H4 (cell line): ENCODE measurements around the gene OAT. TPM values are rescaled to one million over a fixed set of nuclear protein-coding genes. Genes with fewer than 3 reads are reported as not detected.
A peak's percentile ranks its signal among the peaks of the same experiment; 100 is the strongest.

ENCODE experiments used
- DNase-seq: peaks from one replicate; pipeline ENCODE4 v3.0.0-alpha.2; 2015; ENCODE audit warnings: low spot score
- total RNA-seq: library from RNA; depleted of rRNA; stranded (reverse); fragments of >200 nt; shearing (Covaris generic); gene quantifications from 2 replicates; pipeline ENCODE4 v1.2.3, GENCODE V29; 2014; rRNA removed

OAT gene
- 198 and 200 TPM in 2 replicates for total RNA-seq

DNA sequence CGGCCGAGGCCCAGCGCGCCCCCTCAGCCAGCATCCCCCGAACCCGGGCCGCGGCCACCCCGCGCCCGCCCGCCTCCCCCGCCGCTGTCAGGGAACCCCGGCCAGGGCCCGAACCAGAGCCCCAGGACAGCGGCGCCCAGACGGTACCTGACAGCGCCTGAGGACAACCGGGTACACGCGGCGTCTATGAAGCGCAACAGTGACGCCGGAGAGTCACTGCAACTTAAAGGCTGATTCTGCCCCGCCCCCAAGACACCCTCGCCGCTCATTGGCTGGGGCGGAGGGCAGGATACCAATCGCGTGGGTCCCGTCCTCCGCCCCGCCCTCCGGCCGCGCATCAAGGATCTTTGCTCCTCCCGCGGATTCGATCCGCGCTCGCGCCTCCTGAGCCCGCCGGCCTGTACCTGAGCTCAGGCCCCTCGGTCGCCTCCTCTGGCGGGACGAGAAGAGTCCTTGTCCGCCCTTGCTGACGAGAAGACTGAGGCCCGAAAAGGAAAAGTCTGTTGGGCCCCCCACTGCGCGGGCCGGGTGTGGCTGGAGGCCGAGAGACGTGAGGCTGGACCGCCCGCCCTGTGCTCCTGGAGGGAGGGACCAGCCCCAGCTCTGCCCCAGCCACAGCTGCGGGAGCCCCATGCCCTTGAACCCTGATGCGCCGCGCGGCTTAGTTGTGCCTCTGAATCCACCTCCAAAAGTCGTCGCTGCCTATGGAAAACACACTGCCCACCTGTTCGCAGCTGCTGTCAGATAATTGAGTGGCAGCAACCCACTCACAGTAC is at the start of gene OAT:
Gene OAT, minus strand, starts transcription at position 198 of the 776 bp plus-strand sequence. CDS start 6,752 bp downstream, outside the sequence.
- peak; percentile 93 for DNase-seq

GRCh38 chr10:124467165-124467564 is 48.4 kb upstream of the OAT start:
- no peak for DNase-seq

DNA sequence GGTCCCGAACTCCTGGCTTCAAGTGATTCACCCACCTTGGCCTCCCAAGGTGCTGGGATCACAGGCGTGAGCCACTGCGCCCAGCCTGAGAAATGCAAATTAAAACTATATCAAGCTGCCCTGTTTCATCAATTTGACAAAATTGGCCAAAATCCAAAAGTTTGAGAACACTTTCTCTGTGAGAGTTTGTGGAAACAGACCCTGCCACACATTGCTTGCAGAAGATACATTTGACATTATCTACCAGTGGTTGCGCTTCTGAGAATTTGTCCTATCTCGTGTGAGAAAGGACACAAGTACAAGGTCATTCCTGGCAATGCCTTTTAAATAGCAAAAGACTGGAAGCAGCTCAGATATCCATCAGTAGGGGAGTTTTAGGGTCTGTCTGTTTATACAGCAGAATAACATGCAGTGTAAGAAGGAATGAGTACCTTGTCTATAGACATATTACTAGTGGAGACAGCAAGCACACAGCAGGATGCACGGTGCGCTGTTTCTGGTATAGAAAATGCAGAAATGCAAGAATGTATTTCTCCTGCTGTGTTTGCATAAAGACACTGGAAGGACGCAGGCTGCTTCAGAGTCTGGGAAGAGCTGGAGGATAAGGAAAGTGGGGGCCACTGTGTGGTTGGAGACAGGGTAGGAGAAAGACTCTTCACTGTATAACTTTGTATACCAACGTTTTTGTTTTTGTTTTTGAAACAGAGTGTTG is 47.2 kb upstream of the OAT start:
- no peak for DNase-seq

DNA sequence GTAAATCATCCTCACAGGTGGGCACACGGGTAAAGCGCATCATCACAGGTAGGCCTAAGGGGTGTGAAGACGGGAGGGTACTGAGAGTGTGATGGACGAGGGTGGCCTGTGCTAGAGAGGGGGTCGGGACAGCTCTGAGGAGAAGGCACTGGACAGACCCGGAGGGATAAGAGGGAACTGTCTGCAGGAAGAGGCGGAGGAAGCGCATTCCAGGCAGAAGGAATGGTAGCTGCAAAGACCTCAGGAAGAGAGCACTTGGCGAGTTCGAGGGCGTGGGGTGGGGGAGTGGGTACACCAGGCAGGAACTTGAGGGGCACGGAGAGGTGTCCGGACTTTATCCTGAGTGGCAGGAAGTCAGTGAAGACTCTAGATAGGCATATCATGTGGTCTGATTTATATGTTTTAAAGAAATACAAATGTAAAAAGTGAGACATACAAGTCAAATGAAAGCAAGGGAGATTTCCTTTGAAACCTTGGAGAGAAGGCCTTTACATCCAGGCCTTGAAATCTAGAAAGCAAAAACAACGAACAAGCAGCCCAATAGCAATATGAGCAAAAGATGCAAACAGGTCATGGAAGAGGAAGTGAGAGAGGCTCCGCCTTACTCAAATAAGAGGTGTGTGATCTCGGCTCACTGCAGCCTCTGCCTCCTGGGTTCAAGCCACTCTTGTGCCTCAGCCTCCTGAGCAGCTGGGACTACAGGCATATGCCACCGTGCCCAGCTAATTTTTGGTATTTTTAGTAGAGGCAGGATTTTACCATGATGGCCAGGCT is 46.5 kb upstream of the OAT start:
- DNase-seq = no peak

DNA sequence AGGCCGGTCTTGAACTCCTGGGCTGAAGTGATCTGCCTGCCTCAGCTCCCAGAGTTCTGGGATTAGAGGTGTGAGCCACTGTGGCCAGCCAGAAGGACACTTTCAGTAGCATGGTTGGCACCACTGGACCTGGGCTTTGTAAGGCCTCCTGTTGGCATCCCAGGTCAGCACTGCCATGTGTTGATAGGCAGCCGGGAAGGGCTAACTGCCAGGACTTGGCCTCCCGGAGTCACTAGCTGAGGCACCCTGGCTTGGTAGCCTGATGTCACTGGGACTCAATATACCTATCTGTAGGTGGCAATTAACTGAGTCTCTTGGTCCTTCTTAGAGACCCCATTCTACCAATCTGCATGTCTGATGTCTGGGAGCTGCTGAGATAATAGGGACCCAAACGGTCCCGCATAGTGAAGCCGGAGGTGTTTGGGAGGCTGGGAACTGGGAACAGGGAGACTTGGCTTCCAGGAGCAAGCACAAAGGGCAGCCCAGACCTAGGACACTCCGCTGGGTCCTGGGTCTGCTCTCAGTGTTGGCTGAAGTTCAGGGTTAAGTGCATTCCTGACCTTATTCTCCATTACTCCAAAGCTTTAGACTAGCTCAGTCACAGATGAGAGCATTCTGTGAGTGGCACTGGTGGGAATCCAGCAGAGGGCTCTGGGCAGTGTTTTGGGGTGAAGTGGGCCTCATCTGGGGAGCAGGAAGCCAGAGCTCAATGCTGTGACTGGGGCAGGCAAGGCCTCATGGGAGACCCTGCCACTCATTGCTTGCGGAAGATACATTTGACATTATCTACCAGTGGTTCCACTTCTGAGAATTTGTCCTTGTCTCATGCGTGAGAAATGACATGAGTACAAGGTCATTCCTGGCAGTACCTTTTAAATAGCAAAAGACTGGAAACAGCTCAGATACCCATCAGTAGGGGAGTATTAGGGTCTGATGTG is 45.6 kb upstream of the OAT start:
- DNase-seq = no peak

- no peak for DNase-seq
Observed at GRCh38 chr10:124462348-124462695, 43.6 kb upstream of the OAT start.

DNA sequence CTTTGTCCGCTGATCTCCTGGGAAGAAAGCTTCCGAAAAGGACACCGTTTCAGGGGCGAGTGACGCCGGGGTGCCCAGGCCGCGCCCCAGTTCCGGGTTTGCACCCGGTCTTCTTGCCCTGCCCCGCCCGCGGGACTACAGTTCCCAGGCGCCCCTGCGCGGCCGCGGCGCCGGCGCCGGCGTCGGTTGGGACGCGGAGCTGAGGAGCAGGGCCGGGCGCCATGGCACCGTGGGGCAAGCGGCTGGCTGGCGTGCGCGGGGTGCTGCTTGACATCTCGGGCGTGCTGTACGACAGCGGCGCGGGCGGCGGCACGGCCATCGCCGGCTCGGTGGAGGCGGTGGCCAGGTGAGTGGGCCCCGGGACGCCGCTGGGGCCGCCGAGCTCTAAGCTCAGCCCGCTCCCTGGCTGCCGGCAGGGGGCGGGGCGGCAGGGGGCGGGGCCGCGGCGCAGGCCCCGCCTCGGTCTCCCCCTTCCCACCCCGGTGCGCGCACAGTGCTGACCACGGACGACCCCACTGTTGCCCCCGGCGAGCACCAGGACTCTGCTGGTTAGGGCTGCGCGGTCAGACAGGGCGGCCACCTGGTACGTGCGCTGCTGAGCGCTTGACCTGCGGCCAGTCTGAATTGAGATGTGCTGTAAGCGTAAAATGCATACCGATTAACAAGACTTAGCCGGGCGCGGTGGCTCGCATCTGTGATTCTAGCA is 43.1 kb upstream of the OAT start, which contains the start of gene LHPP:
Gene LHPP, plus strand, starts transcription at position 182 of the 706 bp plus-strand sequence. Its CDS starts 40 bp downstream, at position 222.
- peak; percentile 54 for DNase-seq

DNA sequence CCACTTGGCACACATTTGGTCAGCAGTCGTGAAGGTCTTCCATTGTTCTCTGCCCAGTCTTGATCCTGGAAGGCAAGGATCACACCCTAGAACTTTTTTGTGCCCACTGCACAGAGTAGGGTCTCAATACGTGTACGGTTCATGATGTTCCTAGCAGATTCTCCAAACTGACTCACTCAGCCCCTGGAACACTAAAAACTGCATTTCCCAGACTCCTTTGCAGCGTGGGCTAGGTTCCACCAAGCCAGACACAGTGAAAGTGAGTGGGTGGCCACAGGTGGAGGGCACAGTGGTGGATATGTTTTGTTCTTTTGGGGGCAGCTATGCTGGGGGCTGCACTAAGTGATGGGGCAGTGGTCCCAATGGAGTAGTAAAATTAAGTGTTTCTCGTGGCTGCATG is 41.4 kb upstream of the OAT start:
- DNase-seq = no peak

DNA sequence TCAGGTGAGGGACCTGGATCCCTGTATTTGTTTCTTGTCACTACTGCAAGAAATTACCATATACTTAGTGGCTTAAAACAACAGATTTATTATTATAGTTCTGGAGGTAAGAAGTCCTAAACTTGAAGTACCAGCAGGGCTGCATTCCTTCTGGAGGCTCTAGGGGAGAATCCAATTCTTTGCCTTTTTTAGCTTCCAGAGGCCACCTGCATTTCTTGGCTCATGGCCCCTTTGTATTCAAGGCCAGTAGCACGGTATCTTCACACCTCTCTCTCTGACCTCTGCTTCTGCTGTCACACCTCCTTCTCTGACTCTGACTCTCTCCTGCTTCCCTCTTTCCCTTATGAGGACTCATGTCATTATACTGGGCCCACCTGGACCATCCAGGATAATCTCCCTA is 40.7 kb upstream of the OAT start:
- DNase-seq = no peak

- no peak for DNase-seq
Observed at GRCh38 chr10:124458889-124459288, 40.2 kb upstream of the OAT start.

DNA sequence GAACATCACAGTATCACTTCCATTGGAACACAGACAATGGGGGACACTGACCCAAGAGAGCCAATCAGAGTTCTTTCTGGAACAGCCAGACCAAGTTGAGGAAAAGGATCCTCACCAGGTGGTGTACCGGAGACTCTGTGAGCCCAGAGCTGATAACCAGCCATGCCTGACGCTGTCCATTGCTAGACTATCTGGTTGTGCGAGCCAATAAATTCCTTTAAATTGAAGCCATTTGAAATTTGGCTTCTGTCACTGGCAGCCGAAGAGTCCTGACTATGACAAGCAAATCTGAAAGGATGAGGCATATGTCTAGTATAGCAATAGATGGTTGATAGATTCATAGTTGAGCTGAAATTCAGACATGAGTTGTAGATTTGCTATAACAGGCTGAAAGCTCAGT is 39.8 kb upstream of the OAT start:
- no peak for DNase-seq

DNA sequence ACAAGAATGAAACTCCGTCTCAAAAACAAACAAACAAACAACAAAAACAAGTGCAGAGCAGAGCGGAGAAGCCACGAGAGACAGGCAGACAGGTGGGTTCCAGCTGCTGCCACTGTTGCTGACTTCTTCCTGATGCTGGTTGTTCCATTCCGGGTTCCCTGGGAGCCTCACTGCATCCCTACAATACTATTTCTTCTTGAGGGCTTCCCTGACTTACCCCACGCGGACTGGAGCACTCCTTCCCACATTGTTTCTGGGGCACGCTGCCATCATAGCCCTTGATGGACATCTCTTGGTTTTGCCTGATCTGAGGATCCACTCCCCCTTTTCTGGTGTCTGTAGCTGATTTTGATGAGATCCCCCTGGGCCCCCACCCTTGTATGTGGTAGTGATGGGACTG is 36.7 kb upstream of the OAT start:
- no peak for DNase-seq

DNA sequence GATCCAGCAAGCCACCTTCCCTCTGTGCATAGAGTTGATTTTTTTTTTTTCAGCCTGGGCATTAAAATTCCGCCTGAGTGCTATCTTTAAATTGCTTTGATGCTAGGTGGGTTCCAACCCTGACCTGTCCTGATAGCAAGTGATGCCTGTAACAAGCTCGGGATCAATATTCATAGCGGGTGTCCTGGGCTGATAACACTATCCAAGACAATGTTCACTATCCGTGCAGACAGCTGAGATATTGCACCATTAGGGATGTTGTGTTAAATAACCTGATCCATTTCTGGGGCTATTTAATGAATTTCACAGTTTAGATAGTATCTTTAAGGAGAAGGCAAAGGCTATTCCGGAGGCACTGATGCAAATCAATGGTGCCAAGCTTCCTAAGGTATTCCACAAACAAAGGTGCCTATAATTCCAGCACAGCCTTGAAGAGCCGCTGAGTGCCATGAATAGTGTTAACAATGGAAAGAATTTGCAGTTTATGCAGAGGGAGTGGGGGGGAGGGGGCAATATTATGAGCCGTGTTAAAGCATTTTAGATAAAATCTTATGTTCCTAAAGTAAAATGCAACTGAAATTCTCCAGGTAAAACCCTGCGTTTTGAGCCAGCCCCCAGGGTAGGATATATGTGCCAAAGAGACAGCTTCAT is 35.4 kb upstream of the OAT start:
- DNase-seq = no peak

DNA sequence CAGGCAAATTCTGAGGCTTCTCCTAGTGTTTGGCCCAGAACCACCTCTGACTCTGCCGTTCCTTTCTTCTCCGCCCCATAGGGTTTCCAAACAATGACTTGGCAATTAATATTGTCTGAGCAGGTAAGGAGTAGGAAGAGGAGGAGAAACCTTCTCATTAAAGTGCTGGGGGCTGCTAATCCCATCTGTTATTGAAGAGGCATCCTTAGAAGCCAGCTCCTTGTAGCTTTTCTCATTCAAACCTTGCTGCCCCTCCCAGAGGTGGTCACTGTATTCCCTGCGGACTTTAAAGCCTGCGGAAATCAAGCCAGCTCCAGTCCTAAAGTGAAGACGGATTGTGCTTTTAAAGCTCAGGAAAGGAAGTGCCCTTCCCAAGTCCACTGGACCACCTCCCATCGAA is 32.6 kb upstream of the OAT start:
- DNase-seq = no peak

DNA sequence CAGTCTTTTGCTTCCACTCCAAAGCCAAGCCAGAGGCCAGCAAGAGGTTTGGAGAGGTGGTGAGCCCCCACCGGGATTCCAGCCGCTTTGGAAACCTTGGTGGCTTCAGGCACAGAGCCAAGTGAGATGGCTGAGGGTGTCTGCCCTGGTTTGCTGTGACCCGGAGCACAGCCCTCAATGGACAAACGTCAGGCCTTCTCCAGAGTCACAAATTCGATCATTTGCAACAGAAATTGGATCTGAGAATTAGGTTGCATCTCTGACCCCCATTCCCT is 32.0 kb upstream of the OAT start:
- DNase-seq = no peak

GRCh38 chr10:124450012-124450782 is 31.5 kb upstream of the OAT start, which contains the start of gene NKX1-2:
TSS of gene NKX1-2 (minus strand) at chr10:124450035. CDS start at chr10:124449943, 92 bp downstream.
- DNase-seq = no peak

- DNase-seq = no peak
Observed at GRCh38 chr10:124449170-124450011, 30.7 kb upstream of the OAT start.

- no peak for DNase-seq
Observed at GRCh38 chr10:124448696-124449169, 30.0 kb upstream of the OAT start.
